ENCODE data around the gene RBM5.

RBM5 gene

DNA sequence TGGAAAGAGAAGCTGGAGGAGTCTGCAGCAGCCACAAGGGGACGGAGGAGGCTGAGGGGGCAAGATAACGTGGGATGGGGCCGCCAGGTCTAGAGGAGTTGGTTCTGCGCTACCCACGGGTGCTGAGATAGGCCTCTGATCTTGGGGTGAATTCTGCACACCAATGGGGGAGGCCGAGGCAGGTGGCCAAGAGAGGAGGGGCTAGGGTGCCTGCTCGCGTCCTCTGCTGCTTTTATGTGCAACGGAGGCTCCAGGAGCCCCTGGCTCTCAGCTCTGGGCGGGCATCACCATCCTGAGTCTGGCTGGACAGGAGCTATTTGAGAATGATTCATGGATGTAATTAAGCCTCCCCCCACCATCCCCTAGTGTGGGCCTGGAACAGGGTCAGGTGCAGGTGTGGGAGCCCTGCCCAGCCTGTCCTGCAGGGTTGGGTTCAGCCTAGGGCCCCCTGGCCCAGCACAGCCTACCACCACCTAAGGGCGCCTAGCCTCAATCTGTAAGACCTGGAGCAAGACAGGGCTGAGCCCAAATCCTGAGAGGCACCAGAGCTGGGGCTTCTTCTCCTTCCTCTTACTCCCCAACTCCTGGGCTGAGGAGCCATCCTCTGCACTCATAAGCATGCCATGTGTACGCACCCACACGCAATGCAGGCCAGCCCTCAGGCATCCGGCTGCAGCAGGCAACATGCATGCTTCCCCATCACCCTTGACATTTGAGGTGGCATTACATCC, 34.1 kb downstream of the RBM5 start:
- Histone ChIP-seq H3K36me3 (ENCODE audit: control insufficient read depth, low read depth, low read length) (peaks cover 21% of the 10 kb centered on the region), H3K9me3 (ENCODE audit: control insufficient read depth, low read depth, low read length) (no peaks in the 10 kb centered on the region), H3K27ac (ENCODE audit: low read length) (no peak overlapping the region), H3K4me3 (ENCODE audit: low read length) (no peak overlapping the region), H3K4me1 (ENCODE audit: control insufficient read depth, low read depth, low read length) (peaks cover 18% of the 10 kb centered on the region), H3K9ac (ENCODE audit: low read length) (no peak overlapping the region), H3K27me3 (ENCODE audit: control insufficient read depth, insufficient read depth, low read length) (no peaks in the 10 kb centered on the region)

DNA sequence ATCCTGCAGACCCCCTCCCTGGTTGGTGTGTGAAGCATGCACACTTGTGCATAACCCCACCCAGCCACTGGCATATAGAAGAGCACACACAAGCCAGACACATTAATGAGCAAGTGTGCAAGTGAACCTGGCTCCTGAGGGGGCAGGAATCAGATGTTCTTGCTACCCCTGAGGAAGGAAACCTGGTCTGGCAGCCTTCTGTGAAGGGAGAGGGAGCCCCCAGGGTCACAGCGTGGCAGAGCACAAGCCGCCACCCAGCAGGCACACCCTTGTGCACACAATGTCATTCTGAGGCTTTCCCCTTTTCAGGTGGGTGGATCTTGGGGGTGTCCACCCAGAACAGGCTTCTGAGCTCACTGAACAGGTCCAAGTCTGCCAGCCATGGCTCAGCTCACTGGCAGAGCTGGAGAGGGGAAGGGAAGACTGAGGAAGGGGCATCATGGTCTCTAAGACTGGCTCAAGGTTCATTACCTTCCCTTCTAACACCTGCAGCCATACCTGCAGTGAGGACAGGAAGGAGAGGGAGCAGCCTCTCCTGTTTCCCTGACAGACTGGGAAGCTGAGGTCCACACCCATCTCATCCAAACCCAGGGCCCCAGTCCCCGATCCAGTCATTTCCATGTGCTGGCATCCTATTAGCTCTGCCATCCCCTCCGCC, 34.8 kb downstream of the RBM5 start:
- no peak overlapping the region for H3K27ac ChIP-seq (ENCODE audit: low read length)

DNA sequence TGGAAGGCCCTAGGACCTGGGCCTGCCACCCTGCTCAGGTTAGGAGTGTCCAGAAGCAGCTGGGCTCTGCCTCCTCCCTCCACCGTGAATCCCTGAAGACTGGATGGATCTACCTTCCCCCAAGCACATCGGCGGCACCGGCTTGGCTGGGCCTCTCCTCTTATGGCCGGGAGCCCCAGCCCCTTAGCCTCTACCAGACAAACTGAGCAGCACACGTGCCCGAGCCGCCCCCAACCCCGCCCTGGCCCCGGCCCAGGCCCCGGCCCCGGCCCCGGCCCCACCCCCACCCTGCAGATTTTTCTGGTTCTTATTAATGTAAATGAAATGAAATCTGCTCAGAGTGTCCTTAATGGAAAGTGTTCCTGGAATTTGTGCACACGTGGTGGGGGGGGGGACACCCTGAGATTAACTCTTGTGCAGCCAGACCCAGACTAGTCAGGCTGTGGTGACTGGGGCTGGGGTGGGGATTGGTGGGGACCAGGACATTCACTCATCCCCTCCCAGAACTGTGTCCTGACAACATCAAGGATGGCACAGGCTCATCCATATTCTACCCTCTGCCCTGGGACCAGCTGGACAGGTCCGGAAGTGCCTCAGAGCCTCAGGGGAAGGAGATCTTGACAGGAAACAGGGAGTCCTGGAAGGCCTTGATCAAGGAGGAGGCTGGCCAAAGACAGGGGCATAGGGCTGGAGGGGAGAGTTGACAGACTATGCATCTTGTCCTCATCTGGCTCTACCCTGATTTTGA, 35.5 kb downstream of the RBM5 start:
- no peaks in the 10 kb centered on the region for H3K9me3 ChIP-seq (ENCODE audit: control insufficient read depth, low read depth, low read length)
- H3K36me3 ChIP-seq (ENCODE audit: control insufficient read depth, low read depth, low read length): peaks cover 10% of the 10 kb centered on the region
- H3K27me3 ChIP-seq (ENCODE audit: control insufficient read depth, insufficient read depth, low read length): no peaks in the 10 kb centered on the region
- H3K27ac ChIP-seq (ENCODE audit: low read length): no peak overlapping the region
- no peak overlapping the region for H3K9ac ChIP-seq (ENCODE audit: low read length)
- H3K4me1 ChIP-seq (ENCODE audit: control insufficient read depth, low read depth, low read length): peaks cover 18% of the 10 kb centered on the region
- no peak overlapping the region for H3K4me3 ChIP-seq (ENCODE audit: low read length)

More for the DNA sequence above, 34.8 kb downstream of the RBM5 start:
- Histone ChIP-seq H3K4me1 (ENCODE audit: control insufficient read depth, low read depth, low read length) (peaks cover 18% of the 10 kb centered on the region), H3K36me3 (ENCODE audit: control insufficient read depth, low read depth, low read length) (peaks cover 14% of the 10 kb centered on the region), H3K9me3 (ENCODE audit: control insufficient read depth, low read depth, low read length) (no peaks in the 10 kb centered on the region), H3K9ac (ENCODE audit: low read length) (no peak overlapping the region), H3K4me3 (ENCODE audit: low read length) (no peak overlapping the region), H3K27me3 (ENCODE audit: control insufficient read depth, insufficient read depth, low read length) (no peaks in the 10 kb centered on the region)

- Histone ChIP-seq H3K36me3 (ENCODE audit: control insufficient read depth, low read depth, low read length) (peaks cover 6% of the 10 kb centered on the region), H3K9ac (ENCODE audit: low read length) (no peak overlapping the region), H3K27me3 (ENCODE audit: control insufficient read depth, insufficient read depth, low read length) (no peaks in the 10 kb centered on the region), H3K4me3 (ENCODE audit: low read length) (no peak overlapping the region), H3K9me3 (ENCODE audit: control insufficient read depth, low read depth, low read length) (no peaks in the 10 kb centered on the region), H3K4me1 (ENCODE audit: control insufficient read depth, low read depth, low read length) (peaks cover 18% of the 10 kb centered on the region), H3K27ac (ENCODE audit: low read length) (no peak overlapping the region)
Observed at GRCh38 chr3:50124800-50125178, 36.1 kb downstream of the RBM5 start.

- no peaks in the 10 kb centered on the region for H3K27me3 ChIP-seq (ENCODE audit: control insufficient read depth, insufficient read depth, low read length)
- H3K36me3 ChIP-seq (ENCODE audit: control insufficient read depth, low read depth, low read length): no peaks in the 10 kb centered on the region
- H3K27ac ChIP-seq (ENCODE audit: low read length): no peak overlapping the region
- no peaks in the 10 kb centered on the region for H3K9me3 ChIP-seq (ENCODE audit: control insufficient read depth, low read depth, low read length)
- H3K9ac ChIP-seq (ENCODE audit: low read length): no peak overlapping the region
- H3K4me1 ChIP-seq (ENCODE audit: control insufficient read depth, low read depth, low read length): peaks cover 18% of the 10 kb centered on the region
- H3K4me3 ChIP-seq (ENCODE audit: low read length): no peak overlapping the region
Observed at GRCh38 chr3:50125541-50126286, 37.0 kb downstream of the RBM5 start.

DNA sequence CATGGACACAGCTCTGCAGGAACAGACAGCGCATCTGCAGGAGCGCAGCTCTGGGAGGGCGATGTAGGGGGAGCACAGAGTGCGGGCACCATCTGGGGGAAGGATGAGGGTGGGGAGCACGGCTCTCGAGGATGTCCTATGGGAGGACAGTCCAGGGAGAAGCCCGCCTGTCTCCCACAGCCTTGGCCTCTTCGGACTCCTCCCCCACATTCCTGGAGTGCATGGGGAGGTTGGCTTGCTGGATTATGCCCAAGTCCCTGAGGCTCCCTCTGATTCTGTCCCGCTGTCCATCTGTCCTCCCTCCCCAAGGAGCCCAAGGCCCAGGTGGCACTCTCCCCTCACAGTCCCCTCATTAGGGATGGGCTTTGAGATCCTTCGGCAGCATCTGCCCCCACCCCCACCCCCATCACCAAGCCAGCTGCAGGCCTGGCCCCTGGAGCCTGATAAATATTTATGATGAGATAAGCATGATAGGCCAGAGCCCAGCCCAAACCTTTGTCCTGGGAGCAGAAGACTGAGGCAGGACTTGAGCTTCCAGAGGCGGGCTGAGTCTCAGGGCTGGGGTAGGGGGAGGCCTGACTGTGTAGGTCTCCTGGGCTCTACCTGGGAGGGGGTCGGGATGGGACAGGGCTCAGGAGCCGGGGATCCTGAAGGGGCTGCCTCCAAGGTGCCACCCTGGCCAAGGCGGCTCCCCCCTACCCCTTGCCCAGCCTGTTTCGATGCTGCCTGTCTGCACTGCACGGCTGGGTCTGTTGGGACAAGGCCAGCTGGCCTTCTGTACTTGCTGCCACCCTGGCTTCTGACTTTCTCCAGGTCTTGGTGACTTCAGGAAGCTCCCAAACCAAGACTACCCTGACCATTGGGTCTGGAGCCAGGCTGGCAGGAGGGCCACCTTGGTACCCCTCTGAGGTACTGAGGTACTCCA, 37.8 kb downstream of the RBM5 start:
- no peaks in the 10 kb centered on the region for H3K9me3 ChIP-seq (ENCODE audit: control insufficient read depth, low read depth, low read length)
- H3K27me3 ChIP-seq (ENCODE audit: control insufficient read depth, insufficient read depth, low read length): no peaks in the 10 kb centered on the region
- H3K4me1 ChIP-seq (ENCODE audit: control insufficient read depth, low read depth, low read length): peaks cover 18% of the 10 kb centered on the region
- H3K9ac ChIP-seq (ENCODE audit: low read length): no peak overlapping the region
- H3K27ac ChIP-seq (ENCODE audit: low read length): no peak overlapping the region
- H3K4me3 ChIP-seq (ENCODE audit: low read length): no peak overlapping the region
- no peaks in the 10 kb centered on the region for H3K36me3 ChIP-seq (ENCODE audit: control insufficient read depth, low read depth, low read length)

DNA sequence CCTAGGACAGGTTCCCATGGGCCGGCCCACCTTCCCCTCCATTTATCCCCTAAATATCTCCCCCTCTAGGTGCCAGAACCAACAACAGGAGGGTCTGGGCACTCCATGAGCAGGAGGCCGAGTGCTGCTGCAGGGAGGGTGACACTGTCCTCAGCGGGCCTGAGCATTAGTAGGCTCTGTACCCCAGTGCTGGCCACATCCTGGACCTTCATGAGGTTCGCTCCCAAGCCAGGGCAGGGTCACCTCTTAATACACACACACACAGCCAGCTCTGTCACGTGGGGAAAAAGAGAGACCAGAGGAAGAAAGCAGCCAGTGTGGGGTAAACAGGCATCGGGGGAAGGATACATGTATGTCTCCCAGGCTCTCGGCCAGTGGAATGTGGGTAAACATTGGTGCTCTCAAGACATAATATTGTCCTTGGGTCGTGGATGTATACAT, 38.6 kb downstream of the RBM5 start:
- no peaks in the 10 kb centered on the region for H3K9me3 ChIP-seq (ENCODE audit: control insufficient read depth, low read depth, low read length)
- no peak overlapping the region for H3K4me3 ChIP-seq (ENCODE audit: low read length)
- H3K4me1 ChIP-seq (ENCODE audit: control insufficient read depth, low read depth, low read length): peaks cover 18% of the 10 kb centered on the region
- H3K9ac ChIP-seq (ENCODE audit: low read length): no peak overlapping the region
- no peaks in the 10 kb centered on the region for H3K27me3 ChIP-seq (ENCODE audit: control insufficient read depth, insufficient read depth, low read length)
- no peaks in the 10 kb centered on the region for H3K36me3 ChIP-seq (ENCODE audit: control insufficient read depth, low read depth, low read length)
- H3K27ac ChIP-seq (ENCODE audit: low read length): no peak overlapping the region

GRCh38 chr3:50128001-50128400, 39.3 kb downstream of the RBM5 start:
- no peaks in the 10 kb centered on the region for H3K36me3 ChIP-seq (ENCODE audit: control insufficient read depth, low read depth, low read length)
- H3K4me3 ChIP-seq (ENCODE audit: low read length): no peak overlapping the region
- no peak overlapping the region for H3K27ac ChIP-seq (ENCODE audit: low read length)
- no peaks in the 10 kb centered on the region for H3K27me3 ChIP-seq (ENCODE audit: control insufficient read depth, insufficient read depth, low read length)
- no peaks in the 10 kb centered on the region for H3K9me3 ChIP-seq (ENCODE audit: control insufficient read depth, low read depth, low read length)
- peaks cover 20% of the 10 kb centered on the region for H3K4me1 ChIP-seq (ENCODE audit: control insufficient read depth, low read depth, low read length)
- H3K9ac ChIP-seq (ENCODE audit: low read length): no peak overlapping the region

DNA sequence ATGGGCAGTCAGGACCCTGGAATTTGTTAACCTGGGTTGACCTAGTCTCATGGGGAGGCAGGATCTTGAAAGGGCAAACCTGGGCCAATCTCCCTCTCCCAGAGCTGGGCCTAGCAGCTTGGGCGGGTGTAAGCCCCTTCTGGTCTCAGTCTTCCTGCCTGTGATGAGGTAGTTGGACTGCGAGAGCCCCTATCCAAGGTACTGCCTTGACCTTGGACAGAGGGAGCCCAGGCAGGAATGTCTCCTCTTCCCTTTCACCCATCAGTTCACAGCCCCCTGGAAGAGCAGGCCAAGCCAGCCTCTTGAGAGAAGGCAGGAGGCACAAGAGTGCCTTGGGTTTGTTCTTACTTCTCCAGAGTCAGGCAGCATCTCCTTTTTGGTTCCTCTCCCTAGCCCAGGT, 41.7 kb downstream of the RBM5 start:
- no peaks in the 10 kb centered on the region for H3K27me3 ChIP-seq (ENCODE audit: control insufficient read depth, insufficient read depth, low read length)
- H3K36me3 ChIP-seq (ENCODE audit: control insufficient read depth, low read depth, low read length): no peaks in the 10 kb centered on the region
- H3K27ac ChIP-seq (ENCODE audit: low read length): no peak overlapping the region
- peaks cover 14% of the 10 kb centered on the region for H3K4me1 ChIP-seq (ENCODE audit: control insufficient read depth, low read depth, low read length)
- H3K4me3 ChIP-seq (ENCODE audit: low read length): no peak overlapping the region
- no peak overlapping the region for H3K9ac ChIP-seq (ENCODE audit: low read length)
- H3K9me3 ChIP-seq (ENCODE audit: control insufficient read depth, low read depth, low read length): no peaks in the 10 kb centered on the region

- peak overlapping the region; percentile 33 for H3K27ac ChIP-seq (ENCODE audit: low read length)
- no peaks in the 10 kb centered on the region for H3K36me3 ChIP-seq (ENCODE audit: control insufficient read depth, low read depth, low read length)
- no peak overlapping the region for H3K9ac ChIP-seq (ENCODE audit: low read length)
- H3K4me3 ChIP-seq (ENCODE audit: low read length): no peak overlapping the region
- H3K27me3 ChIP-seq (ENCODE audit: control insufficient read depth, insufficient read depth, low read length): no peaks in the 10 kb centered on the region
- H3K4me1 ChIP-seq (ENCODE audit: control insufficient read depth, low read depth, low read length): peaks cover 3% of the 10 kb centered on the region
- H3K9me3 ChIP-seq (ENCODE audit: control insufficient read depth, low read depth, low read length): no peaks in the 10 kb centered on the region
Observed at GRCh38 chr3:50132421-50133282, 43.9 kb downstream of the RBM5 start.
